GM12878 (cell line): Measurements from ENCODE around the gene BCL11A. TPM values are rescaled to one million over a fixed set of nuclear protein-coding genes. Genes with fewer than 3 reads are reported as not detected.

ENCODE experiments used
- ATAC-seq: fragments of 200-7000 bp; cut with Tn5 transposase; 3 replicates; pipeline ENCODE4 v1.9.1; 2020; ENCODE audit warnings: mild to moderate bottlenecking, moderate library complexity
- BruUV-seq: library from RNA; stranded (reverse); fragments of 400-500 nt; replicated peaks from 2 replicates; lab custom pipeline; 2021; lab: Mats Ljungman, UMichigan
- CTCF ChIA-PET: fragments of 300-600 bp; sonication (Branson Sonifier 250); formaldehyde crosslinking; extraction: SDS; loops from one replicate; lab custom pipeline; 2021; ENCODE audit warnings: inconsistent platforms; lab: Yijun Ruan, JAX
- POLR2A ChIA-PET: fragments of 350-600 bp; formaldehyde crosslinking; extraction: SDS; loops from one replicate; lab custom pipeline; 2021; ENCODE audit warnings: inconsistent platforms; lab: Charles Lee
- RAD21 ChIA-PET: fragments of 300-600 bp; sonication (Branson Sonifier 250); formaldehyde crosslinking; loops from one replicate; lab custom pipeline; 2023; ENCODE audit warnings: antibody characterized with exemption; ENCODE audit not compliant: unreplicated experiment; lab: Charles Lee
- SMC1A ChIA-PET: fragments of 300-600 bp; sonication (Branson Sonifier 250); formaldehyde crosslinking; loops from one replicate; lab custom pipeline; 2023; ENCODE audit not compliant: unreplicated experiment, uncharacterized antibody; lab: Charles Lee
- DNase-seq: peaks from one replicate; pipeline ENCODE4 v3.0.0-alpha.2; 2011; ENCODE audit warnings: low read depth, low spot score
- FAIRE-seq: peaks from 3 replicates; lab custom pipeline; 2011; peaks lifted over from hg19 to GRCh38; lab: Jason Lieb, UNC
- H2AFZ ChIP-seq: 2 replicates; pipeline ENCODE4 v1.6.0; 2011; ENCODE audit warnings: low read depth, low read length, control low read depth; ENCODE audit not compliant: control insufficient read depth
- H3K27ac ChIP-seq: 2 replicates; pipeline ENCODE4 v1.5.1; 2011; ENCODE audit warnings: control low read depth; ENCODE audit not compliant: control insufficient read depth, insufficient read depth
- H3K27me3 ChIP-seq, 2 experiments: replicated peaks in 1 of 2; 2 replicates each; pipeline versions ENCODE4 v1.6.0 to v1.6.1; 2011; ENCODE audit warnings: low read length in 1 of 2; ENCODE audit not compliant: control insufficient read depth in 2 of 2, insufficient read depth in 2 of 2
- H3K36me3 ChIP-seq, 2 experiments: 2 replicates each; pipeline ENCODE4 v1.5.1; 2011; ENCODE audit warnings: low read length in 1 of 2; ENCODE audit not compliant: control insufficient read depth in 2 of 2, insufficient read depth in 2 of 2
- H3K4me1 ChIP-seq: 2 replicates; pipeline ENCODE4 v1.6.1; 2011; ENCODE audit warnings: mild to moderate bottlenecking, low read length, moderate library complexity, mixed read lengths; ENCODE audit not compliant: control insufficient read depth, insufficient read depth
- H3K4me2 ChIP-seq: 2 replicates; pipeline ENCODE4 v1.6.0; 2011; ENCODE audit warnings: control low read depth; ENCODE audit not compliant: control insufficient read depth, insufficient read depth
- H3K4me3 ChIP-seq: fragments of 200-600 bp; sonication (generic); 2 replicates; pipeline ENCODE4 v1.5.1; 2016
- H3K79me2 ChIP-seq: 2 replicates; pipeline ENCODE4 v1.6.0; 2011; ENCODE audit warnings: low read length; ENCODE audit not compliant: control insufficient read depth, insufficient read depth
- H3K9ac ChIP-seq: 2 replicates; pipeline ENCODE4 v1.8.0; 2011; ENCODE audit warnings: low read length, control low read depth, mixed read lengths; ENCODE audit not compliant: control insufficient read depth, insufficient read depth
- H3K9me3 ChIP-seq: replicated peaks from 3 replicates; pipeline ENCODE4 v1.5.1; 2011; ENCODE audit warnings: mild to moderate bottlenecking, low read length; ENCODE audit not compliant: control insufficient read depth, insufficient read depth
- H4K20me1 ChIP-seq: 2 replicates; pipeline ENCODE4 v1.6.0; 2011; ENCODE audit not compliant: control insufficient read depth, insufficient read depth
- FOS ChIP-seq: IDR thresholded peaks from 3 replicates; pipeline ENCODE4 v1.6.1; 2011; ENCODE audit warnings: borderline replicate concordance; ENCODE audit not compliant: insufficient read length; ENCODE audit errors: extremely low read depth
- GABPA ChIP-seq: IDR thresholded peaks from 2 replicates; pipeline ENCODE4 v1.6.1; 2014; ENCODE audit warnings: antibody characterized with exemption, low read depth, mild to moderate bottlenecking, inconsistent platforms
- JUND ChIP-seq: IDR thresholded peaks from 2 replicates; pipeline ENCODE4 v1.6.1; 2012; ENCODE audit warnings: low read depth, mild to moderate bottlenecking, low read length, improper control_type of control experiment, moderate library complexity
- KAT2A ChIP-seq: conservative IDR thresholded peaks from 2 replicates; pipeline ENCODE4 v1.6.1; 2011; ENCODE audit warnings: low read depth, low read length; ENCODE audit not compliant: control insufficient read depth
- TAF1 ChIP-seq: IDR thresholded peaks from 2 replicates; pipeline ENCODE4 v1.6.1; 2011; ENCODE audit warnings: mild to moderate bottlenecking, low read depth, low read length, borderline replicate concordance
- WGBS: methylation state at CpG from one replicate; pipeline ENCODE4 v1.1.6; 2016; ENCODE audit warnings: low lambda C conversion rate; ENCODE audit not compliant: insufficient replicate concordance, insufficient coverage; ENCODE audit errors: missing lambda C conversion rate; 5-methylcytosine and 5-hydroxymethylcytosine counted together
- in situ Hi-C: fragments of 300-500 bp; cut with MboI; formaldehyde crosslinking; loops from 9 replicates; pipeline ENCODE4 v1.14.3; 2018; ENCODE audit warnings: mixed read lengths
- intact Hi-C: fragments of 100-400 bp; cut with micrococcal nuclease; formaldehyde crosslinking; loops from one replicate; pipeline ENCODE4 v1.14.2; 2022; ENCODE audit not compliant: unreplicated experiment
- polyA plus RNA-seq, 11 experiments: library from polyadenylated mRNA; depleted of rRNA in 4 of 11; unstranded in 6 of 11; stranded (reverse) in 5 of 11; fragments of >200 nt; fragmentation: Nextera tagmentation in 4 of 11; fragmentation: Illumina TruSeq in 1 of 11; extraction: Ambion mirVana in 4 of 11; extraction: Trizol in 1 of 11; gene quantifications; 1 replicate in 1 of 11; 2 replicates in 10 of 11; pipeline versions ENCODE4 v1.2.1 to v1.2.3, GENCODE V29; 2011 to 2016; ENCODE audit warnings: inconsistent platforms in 2 of 11, missing spikeins in 2 of 11, low read depth in 1 of 11
- total RNA-seq, 4 experiments: library from RNA; depleted of rRNA in 3 of 4; stranded (reverse); fragments of >200 nt in 3 of 4; fragmentation: Illumina TruSeq in 1 of 4; extraction: Trizol in 1 of 4; gene quantifications; 2 replicates each; pipeline versions ENCODE4 v1.2.1 to v1.2.3, GENCODE V29; 2013 to 2021
- TF ChIP-seq, protein P1 (sequence below): fragments of 450-650 bp; IDR thresholded peaks from 2 replicates; pipeline ENCODE4 v1.6.1; 2017; ENCODE audit warnings: mild to moderate bottlenecking, moderate library complexity

The BCL11A gene
- total and polyA plus RNA-seq, 10 of the 15 experiments (the other 5 are each of a cell fraction or from before 2014, with no cell fraction given), result 7.5 to 26.6 (median 11.1) TPM; not detected in 1

DNA sequence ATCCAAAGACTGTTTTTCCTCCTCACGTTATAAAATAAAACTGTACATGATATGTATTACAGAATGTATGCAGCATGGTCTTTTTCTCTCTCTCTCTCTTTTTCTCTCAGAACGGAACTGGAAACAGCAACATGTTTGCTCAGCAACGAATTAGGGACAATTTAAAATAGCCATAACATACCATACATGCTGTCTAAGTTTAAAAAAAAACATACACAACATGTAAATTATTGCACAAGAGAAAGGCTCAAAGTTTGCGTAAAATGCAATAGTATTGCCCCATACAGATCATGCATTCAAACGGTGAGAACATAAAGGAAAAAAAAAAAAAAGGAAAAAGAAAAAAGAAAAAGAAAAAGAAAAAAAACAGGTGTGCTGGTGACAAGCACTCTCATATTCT lies 93.6 kb downstream of the BCL11A start:
- BruUV-seq, result no TSS peak
- in situ Hi-C loops, result no loop called here
- CTCF ChIA-PET, result interaction anchor here (1.2 kb wide), 1 partner anchor 12 kb away, joined by 3 read pairs; no protein-coding TSS in a partner anchor

More for the DNA sequence above, 93.6 kb downstream of the BCL11A start:
- intact Hi-C loops, result no loop called here
- no peaks in the 10 kb centered on the region for H3K79me2 ChIP-seq
- ChIA-PET SMC1A (interaction anchor here (0.6 kb wide), 1 partner anchor 34 kb away, joined by 3 read pairs; no protein-coding TSS in a partner anchor), RAD21 (no interaction called here)
- no peak overlapping the region for H2AFZ ChIP-seq
- no peaks in the 10 kb centered on the region for H4K20me1 ChIP-seq
- DNase-seq, result no peak
- H3K36me3 ChIP-seq, result peaks cover 0 to 8% of the 10 kb centered on the region in 2 experiments; a peak in 2 of 4 replicates
- TF ChIP-seq FOS (no peak), KAT2A (no peak), GABPA (no peak), TAF1 (no peak), JUND (no peak)
- TF ChIP-seq, protein P1, sequence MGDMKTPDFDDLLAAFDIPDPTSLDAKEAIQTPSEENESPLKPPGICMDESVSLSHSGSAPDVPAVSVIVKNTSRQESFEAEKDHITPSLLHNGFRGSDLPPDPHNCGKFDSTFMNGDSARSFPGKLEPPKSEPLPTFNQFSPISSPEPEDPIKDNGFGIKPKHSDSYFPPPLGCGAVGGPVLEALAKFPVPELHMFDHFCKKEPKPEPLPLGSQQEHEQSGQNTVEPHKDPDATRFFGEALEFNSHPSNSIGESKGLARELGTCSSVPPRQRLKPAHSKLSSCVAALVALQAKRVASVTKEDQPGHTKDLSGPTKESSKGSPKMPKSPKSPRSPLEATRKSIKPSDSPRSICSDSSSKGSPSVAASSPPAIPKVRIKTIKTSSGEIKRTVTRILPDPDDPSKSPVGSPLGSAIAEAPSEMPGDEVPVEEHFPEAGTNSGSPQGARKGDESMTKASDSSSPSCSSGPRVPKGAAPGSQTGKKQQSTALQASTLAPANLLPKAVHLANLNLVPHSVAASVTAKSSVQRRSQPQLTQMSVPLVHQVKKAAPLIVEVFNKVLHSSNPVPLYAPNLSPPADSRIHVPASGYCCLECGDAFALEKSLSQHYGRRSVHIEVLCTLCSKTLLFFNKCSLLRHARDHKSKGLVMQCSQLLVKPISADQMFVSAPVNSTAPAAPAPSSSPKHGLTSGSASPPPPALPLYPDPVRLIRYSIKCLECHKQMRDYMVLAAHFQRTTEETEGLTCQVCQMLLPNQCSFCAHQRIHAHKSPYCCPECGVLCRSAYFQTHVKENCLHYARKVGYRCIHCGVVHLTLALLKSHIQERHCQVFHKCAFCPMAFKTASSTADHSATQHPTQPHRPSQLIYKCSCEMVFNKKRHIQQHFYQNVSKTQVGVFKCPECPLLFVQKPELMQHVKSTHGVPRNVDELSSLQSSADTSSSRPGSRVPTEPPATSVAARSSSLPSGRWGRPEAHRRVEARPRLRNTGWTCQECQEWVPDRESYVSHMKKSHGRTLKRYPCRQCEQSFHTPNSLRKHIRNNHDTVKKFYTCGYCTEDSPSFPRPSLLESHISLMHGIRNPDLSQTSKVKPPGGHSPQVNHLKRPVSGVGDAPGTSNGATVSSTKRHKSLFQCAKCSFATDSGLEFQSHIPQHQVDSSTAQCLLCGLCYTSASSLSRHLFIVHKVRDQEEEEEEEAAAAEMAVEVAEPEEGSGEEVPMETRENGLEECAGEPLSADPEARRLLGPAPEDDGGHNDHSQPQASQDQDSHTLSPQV, result no peak
- TF ChIP-seq, all 136 proteins: peak for 0
- H3K9me3 ChIP-seq, result no peaks in the 10 kb centered on the region
- no peak overlapping the region for H3K4me3 ChIP-seq
- FAIRE-seq, result no peak
- H3K4me1 ChIP-seq, result no peaks in the 10 kb centered on the region
- no peaks in the 10 kb centered on the region for H3K27me3 ChIP-seq
- H3K27ac ChIP-seq, result no peak overlapping the region
- POLR2A ChIA-PET, result no interaction called here
- no peak overlapping the region for H3K4me2 ChIP-seq
- no peak overlapping the region for H3K9ac ChIP-seq
- WGBS, result 55% methylated on average over 5 of the region's 5 CpGs
- no peak for ATAC-seq
